Lung (tissue), 12 donors: Measurements from ENCODE around the gene HNRNPA2B1. TPM values are rescaled to one million over a fixed set of nuclear protein-coding genes. Genes with fewer than 3 reads are reported as not detected.
A peak's percentile ranks its signal among the peaks of the same experiment; 100 is the strongest.

Experiments used
- ATAC-seq: fragments of 200-7000 bp; cut with Tn5 transposase; one replicate; pipeline ENCODE4 v1.9.1; 2020; ENCODE audit warnings: moderate number of reproducible peaks; ENCODE audit not compliant: insufficient read depth, low FRiP score
- DNase-seq, 3 donors: peaks; one replicate each; pipeline ENCODE4 v3.0.0-alpha.2; 2013 to 2017
- H3K27ac ChIP-seq, 2 donors: one replicate each; pipeline ENCODE4 v1.5.1; 2013; ENCODE audit warnings: mild to moderate bottlenecking in 2 of 2, moderate library complexity in 2 of 2, control low read depth in 1 of 2, inconsistent platforms in 1 of 2, low read depth in 1 of 2, low read length in 1 of 2
- H3K27me3 ChIP-seq, 3 donors: one replicate each; pipeline ENCODE4 v1.5.1; 2013; ENCODE audit warnings: low read length in 2 of 3; ENCODE audit not compliant: control insufficient read depth in 3 of 3, insufficient read depth in 3 of 3
- H3K36me3 ChIP-seq, 4 donors: one replicate each; pipeline ENCODE4 v1.5.1; 2013; ENCODE audit warnings: low read length in 4 of 4, mild to moderate bottlenecking in 1 of 4, moderate library complexity in 1 of 4; ENCODE audit not compliant: control insufficient read depth in 4 of 4, insufficient read depth in 4 of 4
- H3K4me1 ChIP-seq, 5 donors: one replicate each; pipeline ENCODE4 v1.5.1; 2013; ENCODE audit warnings: low read length in 5 of 5, mild to moderate bottlenecking in 2 of 5, moderate library complexity in 1 of 5; ENCODE audit not compliant: control insufficient read depth in 5 of 5, insufficient read depth in 5 of 5
- H3K4me3 ChIP-seq: one replicate; pipeline ENCODE4 v1.5.1; 2013; ENCODE audit warnings: mild to moderate bottlenecking, control low read depth, moderate library complexity
- H3K9ac ChIP-seq, 2 donors: one replicate each; pipeline ENCODE4 v1.5.1; 2013; ENCODE audit warnings: low read length in 2 of 2, control low read depth in 1 of 2; ENCODE audit not compliant: insufficient read depth in 1 of 2
- H3K9me3 ChIP-seq, 4 donors: one replicate each; pipeline ENCODE4 v1.5.1; 2013; ENCODE audit warnings: low read length in 3 of 4, mild to moderate bottlenecking in 1 of 4, moderate library complexity in 1 of 4; ENCODE audit not compliant: control insufficient read depth in 4 of 4, insufficient read depth in 3 of 4
- WGBS, 2 donors: extraction: QIAGEN DNeasy Blood & Tissue Kit; methylation state at CpG; one replicate each; pipeline ENCODE4 v1.1.7; 2013; 5-methylcytosine and 5-hydroxymethylcytosine counted together
- polyA plus RNA-seq, 2 donors: library from polyadenylated mRNA; stranded (reverse); fragments of 200-250 nt; gene quantifications; one replicate each; pipeline ENCODE4 v1.2.1, GENCODE V29; 2013
- total RNA-seq, 2 donors: library from RNA; depleted of rRNA in 1 of 2; stranded (reverse); fragments of >200 nt in 1 of 2; gene quantifications; one replicate each; pipeline ENCODE4 v1.2.1, GENCODE V29; 2014 to 2021
- TF ChIP-seq, protein P1 (sequence below): IDR thresholded peaks from 2 replicates; pipeline ENCODE4 v1.5.1; 2012; ENCODE audit warnings: mild to moderate bottlenecking; ENCODE audit errors: control extremely low read depth, extremely low read depth
- donor health status: control.
- donor health status: control.
- donor health status: Bipolar disorder and iron deficiency.
- donor health status: healthy.
- donor health status: DM: yes; HTN: yes; CAD: no.

Gene HNRNPA2B1
- total and polyA plus RNA-seq, 4 donors: 363 to 572 (median 482) TPM

- no peak overlapping the region for H3K9ac ChIP-seq
- no peak overlapping the region for H3K4me3 ChIP-seq
- peaks cover 0 to 2% (median 0%) of the 10 kb centered on the region in 5 donors for H3K4me1 ChIP-seq
- 81 to 90% methylated on average over 8 of the region's 8 CpGs for WGBS, 2 donors
- H3K9me3 ChIP-seq: no peaks in the 10 kb centered on the region
- peaks cover 0 to 17% (median 1%) of the 10 kb centered on the region in 4 donors for H3K36me3 ChIP-seq
- no peak for DNase-seq
- H3K27ac ChIP-seq: no peak overlapping the region
- ATAC-seq: no peak
- TF ChIP-seq, protein P1, sequence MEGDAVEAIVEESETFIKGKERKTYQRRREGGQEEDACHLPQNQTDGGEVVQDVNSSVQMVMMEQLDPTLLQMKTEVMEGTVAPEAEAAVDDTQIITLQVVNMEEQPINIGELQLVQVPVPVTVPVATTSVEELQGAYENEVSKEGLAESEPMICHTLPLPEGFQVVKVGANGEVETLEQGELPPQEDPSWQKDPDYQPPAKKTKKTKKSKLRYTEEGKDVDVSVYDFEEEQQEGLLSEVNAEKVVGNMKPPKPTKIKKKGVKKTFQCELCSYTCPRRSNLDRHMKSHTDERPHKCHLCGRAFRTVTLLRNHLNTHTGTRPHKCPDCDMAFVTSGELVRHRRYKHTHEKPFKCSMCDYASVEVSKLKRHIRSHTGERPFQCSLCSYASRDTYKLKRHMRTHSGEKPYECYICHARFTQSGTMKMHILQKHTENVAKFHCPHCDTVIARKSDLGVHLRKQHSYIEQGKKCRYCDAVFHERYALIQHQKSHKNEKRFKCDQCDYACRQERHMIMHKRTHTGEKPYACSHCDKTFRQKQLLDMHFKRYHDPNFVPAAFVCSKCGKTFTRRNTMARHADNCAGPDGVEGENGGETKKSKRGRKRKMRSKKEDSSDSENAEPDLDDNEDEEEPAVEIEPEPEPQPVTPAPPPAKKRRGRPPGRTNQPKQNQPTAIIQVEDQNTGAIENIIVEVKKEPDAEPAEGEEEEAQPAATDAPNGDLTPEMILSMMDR: no peak
- peaks cover 0 to 2% (median 0%) of the 10 kb centered on the region in 3 donors for H3K27me3 ChIP-seq
Measured at GRCh38 chr7:26182706-26183105, 17.8 kb downstream of the HNRNPA2B1 start.

- ATAC-seq (no peak), DNase-seq (no peak)
- Histone ChIP-seq H3K27ac (peak overlapping the region in 1 of 2 donors; percentile 33), H3K9ac (no peak overlapping the region), H3K9me3 (no peaks in the 10 kb centered on the region), H3K4me3 (no peak overlapping the region), H3K36me3 (peaks cover 0 to 13% (median 0%) of the 10 kb centered on the region in 4 donors), H3K4me1 (no peaks in the 10 kb centered on the region), H3K27me3 (peaks cover 0 to 2% (median 0%) of the 10 kb centered on the region in 3 donors)
- 69 to 79% methylated on average over 6 of the region's 6 CpGs for WGBS, 2 donors
- TF ChIP-seq, protein P1: no peak
Measured at GRCh38 chr7:26182283-26182682, 18.3 kb downstream of the HNRNPA2B1 start.

- no peak for DNase-seq
- 82 to 89% methylated on average over 3 of the region's 3 CpGs for WGBS, 2 donors
- Histone ChIP-seq H3K9ac (no peak overlapping the region), H3K27ac (no peak overlapping the region), H3K27me3 (peaks cover 0 to 2% (median 0%) of the 10 kb centered on the region in 3 donors), H3K4me1 (no peaks in the 10 kb centered on the region), H3K36me3 (peaks cover 0 to 11% (median 0%) of the 10 kb centered on the region in 4 donors), H3K4me3 (no peak overlapping the region), H3K9me3 (no peaks in the 10 kb centered on the region)
- TF ChIP-seq, protein P1: no peak
- ATAC-seq: no peak
Measured at GRCh38 chr7:26181474-26182227, 18.9 kb downstream of the HNRNPA2B1 start.
